ENCODE data around the gene SOX6. TPM values are rescaled to one million over a fixed set of nuclear protein-coding genes. Genes with fewer than 3 reads are reported as not detected.

Gene SOX6
- polyA plus RNA-seq, 4 donors = 5.6 to 23.2 (median 21.1) TPM

DNA sequence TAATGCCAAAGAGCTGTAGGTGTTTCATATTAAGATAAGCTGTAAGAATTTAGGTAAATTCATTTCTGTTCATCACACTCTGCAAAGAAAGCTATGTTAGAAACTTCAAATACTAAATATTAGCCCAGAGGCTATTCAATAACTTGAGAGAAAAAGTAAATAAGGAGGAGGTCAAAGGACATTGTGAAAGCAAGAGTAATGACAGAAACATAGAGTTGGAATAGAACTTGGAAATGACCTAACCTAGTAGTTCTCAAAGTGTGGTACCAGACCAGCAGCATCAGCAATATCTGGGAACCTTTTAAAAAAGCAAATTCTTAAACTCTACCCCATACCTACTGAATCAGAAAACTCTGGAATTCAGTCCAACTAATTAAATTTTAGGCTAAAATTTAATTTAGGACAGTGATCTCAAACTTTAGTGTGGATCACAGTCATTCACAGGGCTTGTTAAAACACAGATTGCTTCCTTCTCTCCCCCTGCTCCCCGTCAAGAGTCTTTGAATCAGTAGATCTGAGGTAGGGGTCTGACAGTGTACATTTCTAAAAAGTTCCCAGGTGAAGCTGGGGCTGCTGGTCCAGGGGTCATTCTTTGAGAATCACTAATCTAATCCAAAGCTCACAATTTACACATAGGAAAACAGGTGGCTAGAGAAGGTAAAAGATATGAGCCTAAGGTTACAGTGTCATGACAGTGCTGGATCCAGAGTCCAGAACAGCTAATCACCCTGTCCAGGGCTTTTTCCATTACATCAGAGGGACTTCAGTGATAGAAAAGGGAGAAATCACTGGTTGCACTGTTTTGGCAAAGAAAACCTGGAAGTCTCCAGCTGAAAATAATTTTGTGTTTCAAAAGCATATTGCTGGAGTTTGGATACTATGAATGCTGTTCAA lies 241.1 kb downstream of the SOX6 start:
- DNase-seq (ENCODE audit: low read depth in 4 of 4, low spot score in 3 of 4) = no peak

DNA sequence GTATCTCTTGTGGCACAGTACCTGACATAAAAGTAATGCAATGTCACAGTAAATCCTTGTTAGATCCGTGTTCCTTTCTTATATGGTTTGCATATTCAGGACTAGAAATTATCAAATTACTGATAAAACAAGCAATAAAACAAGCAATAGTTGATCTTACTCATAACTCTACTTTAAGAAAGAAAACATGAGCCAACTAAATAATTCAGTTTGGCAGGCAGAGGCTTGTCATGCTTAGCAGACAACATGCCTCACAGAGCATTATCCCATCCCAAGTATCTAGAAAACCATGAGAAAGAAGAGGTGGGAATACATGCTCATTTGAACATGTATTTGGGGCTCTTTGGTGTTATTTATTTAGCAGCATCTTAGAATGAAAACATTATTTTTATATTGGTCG lies 241.9 kb downstream of the SOX6 start:
- DNase-seq (ENCODE audit: low read depth in 4 of 4, low spot score in 3 of 4) = no peak

DNA sequence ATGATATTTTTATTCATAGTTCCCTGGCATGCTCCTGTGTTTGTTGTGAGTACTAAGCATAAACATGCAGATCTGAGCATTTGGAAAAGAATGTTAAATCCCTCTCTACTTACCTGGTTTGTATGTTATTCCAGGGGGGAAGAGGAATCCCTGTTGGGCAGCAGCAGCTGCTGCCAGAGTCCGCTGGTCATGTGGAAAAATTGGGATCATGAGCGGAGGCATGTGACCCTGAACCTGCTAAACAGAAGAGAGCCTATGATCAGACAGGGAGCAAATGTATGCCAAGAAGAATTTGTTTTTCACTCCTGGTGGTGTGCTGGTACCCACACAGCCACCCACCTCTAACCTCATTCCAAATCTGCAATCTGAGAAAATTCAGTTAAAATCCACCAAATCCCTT lies 244.7 kb downstream of the SOX6 start:
- peak in 1 of 4 donors; percentile 18 for DNase-seq (ENCODE audit: low read depth in 4 of 4, low spot score in 3 of 4)

DNA sequence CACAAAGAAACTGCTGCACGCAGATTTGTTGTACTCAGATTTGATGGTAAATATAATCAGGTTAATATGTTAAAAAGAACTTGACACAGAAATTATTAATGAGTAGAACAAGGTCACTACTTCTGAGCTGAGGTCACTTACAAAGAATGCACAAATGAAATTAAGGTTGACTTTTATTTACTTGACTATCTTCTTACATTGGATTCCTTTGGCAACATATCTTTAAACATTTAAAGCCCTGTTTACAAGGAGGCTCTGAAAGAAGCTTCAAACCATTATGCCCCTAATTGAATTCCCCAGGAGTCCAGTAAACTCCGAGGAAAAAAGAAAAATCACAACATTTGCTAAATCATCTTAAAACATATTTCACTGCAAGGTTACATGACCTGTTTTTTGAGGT lies 245.5 kb downstream of the SOX6 start:
- DNase-seq (ENCODE audit: low read depth in 4 of 4, low spot score in 3 of 4) = no peak

DNA sequence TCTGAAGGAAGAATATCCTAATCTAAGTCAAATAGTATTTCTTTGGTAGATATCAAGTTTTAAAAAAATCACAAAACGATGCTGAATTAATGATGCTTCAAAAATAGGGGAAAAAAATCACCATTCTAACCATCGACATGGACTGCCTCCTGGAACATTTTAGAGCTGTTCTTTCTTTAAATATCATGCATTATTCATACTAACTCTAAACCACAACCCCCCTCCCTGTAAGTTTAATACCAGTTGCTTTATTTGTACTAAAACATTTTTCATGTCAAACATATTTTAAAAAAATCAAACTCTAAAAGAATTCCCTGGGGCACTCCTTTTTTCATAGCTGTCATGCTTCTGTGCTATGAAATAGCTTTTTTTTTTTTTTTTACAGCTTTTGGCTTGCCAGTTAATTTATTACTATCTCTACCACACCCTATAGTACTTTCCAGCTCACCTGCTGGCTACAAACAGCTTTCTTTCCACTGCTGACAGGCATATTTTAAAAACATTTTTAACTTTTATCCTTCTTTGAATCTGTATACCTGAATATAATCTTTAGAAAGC lies 256.9 kb downstream of the SOX6 start:
- DNase-seq (ENCODE audit: low read depth in 4 of 4, low spot score in 3 of 4) = no peak

DNA sequence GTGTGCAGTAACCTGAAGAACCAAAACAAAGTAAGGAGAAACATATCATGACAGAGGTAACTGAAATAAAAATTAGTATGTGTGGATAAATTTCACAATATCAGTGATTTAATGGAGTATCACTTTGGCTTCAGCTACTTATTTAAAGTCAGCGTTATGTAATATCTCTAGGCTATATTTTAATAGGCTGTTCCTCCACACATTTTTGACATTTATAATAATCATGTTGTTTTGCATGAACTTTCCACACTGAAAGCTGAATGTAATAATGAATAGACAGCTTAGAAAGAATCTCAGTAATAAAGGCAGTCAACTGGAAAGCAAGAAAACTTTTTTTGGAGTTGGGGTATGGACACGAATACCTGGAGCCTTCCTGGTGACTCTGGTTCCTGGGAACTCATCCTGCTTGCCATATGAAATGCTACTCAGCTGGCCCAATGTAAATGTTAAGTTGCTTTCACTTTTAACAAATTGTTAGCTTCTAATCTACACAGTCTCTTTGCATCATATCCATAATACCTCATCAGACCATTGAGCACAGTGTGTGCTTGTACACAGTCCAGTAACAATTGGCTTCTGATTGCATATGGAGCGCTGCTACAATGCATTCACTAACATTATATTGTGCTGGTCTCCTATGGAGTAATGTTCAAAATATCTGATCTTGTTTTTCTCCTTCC lies 257.7 kb downstream of the SOX6 start:
- DNase-seq (ENCODE audit: low read depth in 4 of 4, low spot score in 3 of 4) = no peak

DNA sequence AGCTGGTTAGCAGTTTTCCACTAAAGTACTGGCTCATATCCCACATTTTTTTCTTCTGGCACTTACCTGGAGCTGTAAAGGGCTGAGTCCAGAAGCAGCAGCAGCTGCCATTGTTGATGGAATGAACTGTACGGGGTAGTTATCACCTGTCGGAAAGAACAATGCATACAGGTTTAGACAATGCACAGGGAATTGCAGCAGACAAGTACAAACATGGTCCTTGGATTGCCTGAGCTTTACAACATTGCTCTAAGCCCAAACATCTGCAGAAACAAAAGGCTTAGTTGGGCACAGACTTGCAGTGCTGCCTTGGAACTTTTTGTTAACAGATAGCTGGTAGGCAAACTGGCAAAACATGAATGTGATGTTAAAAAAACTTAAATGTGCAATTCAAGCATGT lies 258.8 kb downstream of the SOX6 start:
- DNase-seq (ENCODE audit: low read depth in 4 of 4, low spot score in 3 of 4) = no peak

DNA sequence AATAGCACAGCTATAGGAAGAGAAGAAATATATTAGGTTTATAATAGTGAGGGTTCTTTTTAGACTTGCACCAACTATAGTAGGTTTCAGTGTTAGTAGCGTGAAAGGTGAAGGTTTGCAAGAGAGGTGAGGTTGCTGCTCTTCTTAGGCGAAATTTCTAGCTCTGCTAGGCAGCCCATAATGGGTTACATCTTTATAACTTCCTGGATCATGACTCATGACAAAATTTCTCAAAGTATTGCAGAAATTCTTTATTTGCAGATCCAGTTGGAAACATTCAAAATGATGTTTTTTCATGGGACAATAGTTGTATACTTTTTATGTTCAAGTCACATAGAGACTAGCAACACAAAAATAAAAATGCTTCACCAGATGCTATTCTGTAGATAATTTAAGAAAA lies 260.0 kb downstream of the SOX6 start:
- DNase-seq (ENCODE audit: low read depth in 4 of 4, low spot score in 3 of 4) = no peak

DNA sequence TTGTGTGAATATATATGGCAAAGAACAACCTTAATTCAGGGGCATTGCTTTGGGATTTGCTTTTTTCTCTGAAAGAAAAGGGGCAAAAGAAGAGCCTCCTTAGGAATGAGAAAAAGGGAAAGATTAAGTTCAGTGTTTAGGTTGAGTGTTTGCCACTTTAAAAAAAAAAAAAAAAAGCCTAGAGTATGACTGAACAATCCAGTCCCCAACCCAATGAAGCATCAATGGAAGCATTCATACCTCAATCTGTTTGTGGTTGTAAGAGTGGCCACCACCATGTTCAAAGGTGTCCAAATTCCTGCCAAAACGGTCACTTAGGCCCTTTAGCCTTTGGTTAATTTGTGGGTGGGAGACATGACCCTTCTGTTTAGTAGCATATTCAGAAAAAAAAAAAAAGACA lies 260.6 kb downstream of the SOX6 start:
- no peak for DNase-seq (ENCODE audit: low read depth in 4 of 4, low spot score in 3 of 4)

DNA sequence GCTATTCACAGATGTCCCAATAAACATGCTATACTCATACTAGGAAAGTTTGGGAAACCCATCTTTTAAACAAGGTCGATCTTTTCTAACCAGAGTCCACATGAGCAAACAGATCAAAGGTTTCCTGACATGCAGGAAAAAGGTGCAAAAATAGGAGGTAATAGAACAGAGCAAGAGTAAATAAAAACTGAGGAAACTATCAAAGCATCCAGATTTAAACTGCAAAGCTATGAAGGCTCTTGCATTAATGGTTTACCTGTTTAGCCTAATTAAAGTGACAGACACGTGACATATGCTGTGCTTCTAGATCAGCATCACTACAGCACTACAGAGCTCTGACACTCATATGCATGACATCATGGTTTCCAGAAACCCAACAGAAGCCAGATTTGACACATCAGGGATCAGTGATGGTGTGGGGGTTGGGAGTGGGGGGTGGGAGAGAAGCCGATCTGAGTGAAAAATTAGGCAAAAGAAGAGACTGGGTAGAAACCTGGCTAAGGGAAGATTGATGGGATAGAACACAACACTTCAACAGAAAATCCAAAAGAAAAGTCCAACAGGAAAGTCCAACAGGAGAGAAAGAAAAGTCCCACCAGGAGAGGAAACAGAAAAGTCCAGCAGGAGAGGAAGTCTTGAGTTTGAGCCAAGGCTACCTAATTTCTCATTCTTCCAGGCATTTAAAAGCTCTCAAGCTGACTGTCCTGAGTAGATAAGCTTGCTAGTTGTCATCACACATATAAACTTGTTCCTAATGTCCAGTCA lies 262.3 kb downstream of the SOX6 start:
- no peak for DNase-seq (ENCODE audit: low read depth in 4 of 4, low spot score in 3 of 4)

DNA sequence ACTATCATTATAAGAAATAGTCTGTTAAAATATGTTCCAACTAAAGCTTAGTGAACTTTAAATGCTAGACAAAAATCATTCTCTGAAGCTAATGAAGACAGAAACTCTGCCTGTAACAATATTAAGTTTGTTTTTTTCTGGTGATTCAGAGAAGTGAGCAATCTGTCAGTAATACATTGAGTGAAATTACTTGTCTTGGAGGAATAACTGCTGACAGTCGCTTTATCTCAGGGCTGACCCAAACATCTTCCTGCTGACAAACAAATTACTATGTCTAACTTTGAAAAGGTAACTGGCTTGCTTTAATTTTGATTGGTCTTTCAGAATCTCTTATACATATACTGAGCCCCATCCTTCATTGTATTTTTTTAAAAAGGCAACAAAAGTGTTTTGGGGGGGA lies 264.5 kb downstream of the SOX6 start:
- no peak for DNase-seq (ENCODE audit: low read depth in 4 of 4, low spot score in 3 of 4)

DNA sequence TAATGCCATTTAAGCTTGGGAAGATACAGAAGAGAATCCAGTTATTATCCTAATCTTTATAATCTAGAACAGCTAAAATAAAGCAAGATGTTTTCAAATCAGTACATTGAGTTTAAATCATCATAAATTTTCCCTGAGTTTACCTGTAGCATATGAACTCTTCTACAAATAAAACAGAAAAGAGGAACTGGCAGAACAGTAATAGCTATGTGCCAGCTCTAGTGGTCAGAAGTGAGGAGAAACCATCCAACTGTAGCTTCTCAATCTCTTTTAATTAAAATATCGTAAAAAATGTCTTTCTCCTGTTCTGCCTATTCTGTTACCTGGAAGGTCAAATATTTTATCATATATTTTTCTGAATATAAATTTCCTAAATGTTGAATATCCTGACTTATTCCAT lies 266.9 kb downstream of the SOX6 start:
- DNase-seq (ENCODE audit: low read depth in 4 of 4, low spot score in 3 of 4) = no peak

DNA sequence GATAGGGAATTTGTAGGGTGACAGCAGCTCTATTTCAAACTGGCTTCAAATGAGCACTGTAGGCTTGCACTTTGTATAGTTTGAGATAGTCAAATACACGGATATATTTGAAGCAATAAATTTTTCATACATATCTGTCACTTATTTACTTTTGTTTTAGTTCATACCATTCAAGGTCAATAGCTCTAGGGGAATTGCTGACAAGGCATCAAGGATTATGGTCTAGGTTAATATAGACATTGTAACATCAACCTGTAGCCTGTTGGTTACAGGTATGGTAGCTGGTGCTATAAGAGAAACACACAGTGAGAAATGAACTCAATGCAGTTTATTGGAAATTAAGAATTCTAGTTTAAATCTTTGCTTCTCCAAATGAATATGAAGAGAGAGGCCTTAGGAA lies 267.6 kb downstream of the SOX6 start:
- no peak for DNase-seq (ENCODE audit: low read depth in 4 of 4, low spot score in 3 of 4)

DNA sequence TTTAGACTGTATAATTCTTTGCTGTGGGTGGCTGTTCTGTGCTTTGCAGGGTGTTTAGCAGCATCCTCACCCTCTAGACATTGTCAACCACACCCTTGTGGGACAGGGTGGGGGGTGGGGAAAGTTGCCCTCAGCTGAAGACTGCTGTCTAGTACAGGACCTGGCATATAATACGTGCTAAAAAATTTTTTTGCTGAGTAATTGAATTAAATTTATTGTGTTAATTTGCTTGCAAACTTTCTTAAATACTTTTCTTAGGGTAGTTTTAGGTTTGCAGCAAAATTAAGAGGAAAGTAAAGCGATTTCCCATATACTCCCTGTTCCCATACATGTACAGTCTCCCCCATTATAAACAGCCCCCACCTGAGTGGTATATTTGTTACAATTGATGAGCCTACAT lies 268.5 kb downstream of the SOX6 start:
- no peak for DNase-seq (ENCODE audit: low read depth in 4 of 4, low spot score in 3 of 4)

DNA sequence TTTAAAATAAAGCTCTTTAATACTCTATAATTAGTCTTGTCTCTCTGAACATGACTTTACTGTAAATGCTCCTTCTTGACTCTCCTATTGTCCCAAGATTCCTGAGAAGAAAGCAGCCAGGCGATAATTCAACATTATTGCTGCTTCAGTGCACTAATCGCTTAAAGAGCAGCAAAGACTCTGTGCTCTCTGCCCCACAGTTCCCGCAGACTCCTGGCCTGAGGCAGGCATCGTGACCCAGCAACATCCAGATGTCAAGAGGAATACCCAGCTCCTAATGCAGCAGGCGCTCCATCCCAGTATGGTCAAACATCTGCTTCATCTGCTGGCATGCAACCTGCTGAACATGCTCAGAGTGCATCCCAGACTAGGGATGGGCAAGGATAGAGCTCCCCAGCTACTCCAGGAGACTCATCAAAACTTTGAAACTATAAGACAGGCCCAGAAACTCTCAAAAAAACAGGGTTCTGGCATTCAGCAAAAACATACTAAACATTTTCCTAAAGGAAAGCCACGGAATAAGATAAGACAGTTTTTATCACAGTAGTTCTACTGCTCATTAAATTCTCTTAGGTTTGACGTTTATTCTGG lies 270.0 kb downstream of the SOX6 start:
- no peak for DNase-seq (ENCODE audit: low read depth in 4 of 4, low spot score in 3 of 4)

DNA sequence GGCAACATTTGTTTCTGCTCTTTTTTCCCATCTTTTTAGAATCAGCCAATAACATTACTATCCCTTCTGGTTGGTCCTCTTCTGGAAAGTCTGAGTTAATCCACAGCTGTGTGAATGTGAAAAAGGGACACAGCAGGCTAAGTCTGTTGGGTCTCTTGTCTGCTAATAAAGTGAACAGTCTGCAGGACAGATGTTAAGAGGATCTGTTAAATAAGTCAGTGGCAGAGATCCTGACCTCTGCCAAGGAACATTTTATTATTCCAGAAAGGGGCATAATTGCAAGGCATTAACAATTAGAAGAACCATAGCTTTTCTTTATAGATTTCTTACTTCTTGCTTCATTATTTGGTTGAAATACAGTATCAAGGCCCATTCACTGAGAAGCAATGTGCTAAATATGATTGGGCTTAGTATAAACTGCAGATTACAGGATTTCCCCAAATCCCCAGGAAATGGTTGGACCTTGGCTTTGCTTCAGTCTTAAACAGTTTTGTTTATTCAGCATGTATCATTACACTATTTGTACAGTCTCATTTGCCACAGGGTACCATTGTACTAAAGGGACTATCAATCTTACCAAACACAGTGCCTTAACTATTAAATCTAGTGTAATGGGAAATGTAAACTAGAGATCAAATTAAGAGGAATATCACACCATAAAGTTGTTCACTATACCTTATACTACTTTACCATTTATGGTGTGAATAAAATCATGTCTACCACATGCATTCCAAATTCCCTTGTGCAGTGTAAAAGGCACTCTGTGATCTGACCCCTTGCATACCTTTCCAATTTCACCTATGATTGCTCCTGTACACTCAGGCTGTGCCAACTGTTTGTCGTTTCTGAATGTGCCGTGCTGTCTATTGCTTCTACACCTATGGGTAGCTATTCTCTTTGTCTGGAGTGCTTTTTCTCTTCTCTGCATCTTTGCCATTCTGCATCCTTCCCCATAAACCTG lies 274.0 kb downstream of the SOX6 start:
- DNase-seq (ENCODE audit: low read depth in 4 of 4, low spot score in 3 of 4) = no peak

DNA sequence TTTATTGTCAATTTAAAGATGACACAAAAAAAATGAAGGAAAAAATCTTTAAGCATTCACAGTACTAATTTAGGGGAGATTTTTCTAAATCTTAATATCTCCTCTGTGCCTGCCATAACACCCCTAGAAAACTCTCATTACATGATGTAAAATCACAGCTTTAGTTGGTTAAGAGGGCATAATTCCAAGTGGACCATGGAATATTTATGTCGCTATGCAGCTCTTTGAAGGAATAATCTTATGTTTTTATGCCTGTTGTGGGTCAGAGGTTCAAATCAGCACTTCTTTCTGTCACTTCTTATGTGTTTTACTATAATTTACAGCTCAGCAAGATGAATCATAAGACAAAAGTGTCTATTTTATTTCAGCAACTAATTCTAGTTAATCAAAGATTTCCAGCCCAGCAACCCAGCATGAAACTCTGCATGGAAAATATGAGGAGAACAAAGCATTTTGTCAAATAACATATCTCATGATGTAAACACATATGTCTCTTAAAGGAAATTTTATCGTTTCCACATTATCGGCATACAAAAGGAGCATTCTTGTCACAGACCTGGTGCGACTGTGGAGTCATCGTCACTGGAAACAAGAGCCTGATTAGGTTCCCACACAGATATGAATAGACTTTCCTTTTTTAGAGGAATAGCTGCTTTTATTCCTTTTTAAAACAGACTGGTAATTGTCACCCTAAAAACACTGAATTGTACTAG lies 274.8 kb downstream of the SOX6 start:
- DNase-seq (ENCODE audit: low read depth in 4 of 4, low spot score in 3 of 4) = no peak

DNA sequence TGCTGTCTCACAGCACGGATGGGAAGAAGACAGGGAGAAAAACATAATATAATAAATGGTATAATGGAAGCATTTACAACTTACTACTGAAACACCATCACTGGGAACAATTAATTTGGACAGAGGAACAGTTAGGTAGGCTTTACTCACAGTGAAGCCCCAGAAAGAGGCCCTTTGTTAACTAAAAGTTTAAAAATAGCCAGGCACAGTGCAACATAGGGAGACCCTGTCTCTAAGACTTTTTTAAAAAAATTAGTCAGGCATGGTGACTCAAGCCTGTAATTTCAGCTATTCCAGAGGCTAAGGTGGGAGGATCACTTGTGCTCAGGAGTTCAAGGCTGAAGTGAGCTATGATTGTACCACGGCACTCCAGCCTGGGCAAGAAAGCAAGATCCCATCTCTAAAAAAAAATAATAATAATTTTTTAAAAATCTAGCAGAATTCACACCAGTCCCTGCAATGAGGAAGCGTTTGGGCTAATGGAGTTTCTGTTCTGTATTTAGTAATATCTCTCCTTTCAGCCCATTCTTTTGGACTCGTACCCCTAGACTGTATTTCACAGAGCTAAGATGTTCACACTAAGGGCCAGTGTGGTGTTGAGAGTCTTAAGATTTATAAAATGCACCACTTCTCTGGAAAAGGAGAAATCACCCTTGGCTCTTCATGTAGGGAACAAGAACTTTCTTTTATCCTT lies 275.5 kb downstream of the SOX6 start:
- DNase-seq (ENCODE audit: low read depth in 4 of 4, low spot score in 3 of 4) = no peak
